Hematopoietic multipotent progenitor cell (in vitro differentiated cells): ENCODE measurements around the gene OBSCN. TPM values are rescaled to one million over a fixed set of nuclear protein-coding genes. Genes with fewer than 3 reads are reported as not detected.

Experiments used
- DNase-seq, 3 donors: peaks; one replicate each; pipeline ENCODE4 v3.0.0-alpha.2; 2011 to 2015; ENCODE audit warnings: low read depth in 2 of 3, low spot score in 2 of 3
- total RNA-seq: library from RNA; depleted of rRNA; stranded (reverse); fragments of >200 nt; gene quantifications from one replicate; pipeline ENCODE4 v1.2.3, GENCODE V29; 2012

The OBSCN gene
- total RNA-seq, 1 donor, result 85.9 TPM

- no peak for DNase-seq
Observed at GRCh38 chr1:228283476-228284147, 75.8 kb downstream of the OBSCN start.

GRCh38 chr1:228284148-228284495, 76.3 kb downstream of the OBSCN start:
- DNase-seq, result no peak

- no peak for DNase-seq
Observed at GRCh38 chr1:228284521-228284920, 76.7 kb downstream of the OBSCN start.

DNA sequence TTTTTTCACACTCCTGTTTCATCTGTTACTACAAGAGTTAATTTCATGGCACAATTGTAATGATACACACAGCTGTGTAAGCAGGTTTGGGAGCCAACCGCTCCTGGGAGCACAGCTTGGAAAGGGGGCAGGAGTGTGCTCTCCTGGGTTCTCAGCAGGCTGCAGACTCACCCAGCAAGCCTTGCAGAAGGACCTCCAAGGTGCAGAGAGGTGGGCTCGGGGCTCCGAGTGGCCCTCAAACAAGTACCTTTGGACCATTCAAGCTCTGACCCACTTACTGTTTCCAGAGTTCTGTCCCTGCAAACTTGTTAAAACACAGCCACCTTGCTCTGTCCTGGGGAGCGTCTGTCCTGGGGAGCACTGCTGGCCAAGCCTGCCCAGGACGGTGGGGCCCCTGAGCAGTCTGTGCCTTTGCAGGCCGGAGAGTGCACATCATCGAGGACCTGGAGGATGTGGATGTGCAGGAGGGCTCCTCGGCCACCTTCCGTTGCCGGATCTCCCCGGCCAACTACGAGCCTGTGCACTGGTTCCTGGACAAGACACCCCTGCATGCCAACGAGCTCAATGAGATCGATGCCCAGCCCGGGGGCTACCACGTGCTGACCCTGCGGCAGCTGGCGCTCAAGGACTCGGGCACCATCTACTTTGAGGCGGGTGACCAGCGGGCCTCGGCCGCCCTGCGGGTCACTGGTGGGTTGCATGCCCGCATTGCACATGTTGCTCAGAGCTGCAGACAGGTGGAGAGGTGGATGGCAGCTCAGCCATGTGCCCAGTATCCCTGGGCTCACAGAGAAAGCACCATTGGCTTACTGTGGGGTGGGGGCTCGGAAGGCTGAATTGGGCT, 78.0 kb downstream of the OBSCN start:
- DNase-seq, result no peak

DNA sequence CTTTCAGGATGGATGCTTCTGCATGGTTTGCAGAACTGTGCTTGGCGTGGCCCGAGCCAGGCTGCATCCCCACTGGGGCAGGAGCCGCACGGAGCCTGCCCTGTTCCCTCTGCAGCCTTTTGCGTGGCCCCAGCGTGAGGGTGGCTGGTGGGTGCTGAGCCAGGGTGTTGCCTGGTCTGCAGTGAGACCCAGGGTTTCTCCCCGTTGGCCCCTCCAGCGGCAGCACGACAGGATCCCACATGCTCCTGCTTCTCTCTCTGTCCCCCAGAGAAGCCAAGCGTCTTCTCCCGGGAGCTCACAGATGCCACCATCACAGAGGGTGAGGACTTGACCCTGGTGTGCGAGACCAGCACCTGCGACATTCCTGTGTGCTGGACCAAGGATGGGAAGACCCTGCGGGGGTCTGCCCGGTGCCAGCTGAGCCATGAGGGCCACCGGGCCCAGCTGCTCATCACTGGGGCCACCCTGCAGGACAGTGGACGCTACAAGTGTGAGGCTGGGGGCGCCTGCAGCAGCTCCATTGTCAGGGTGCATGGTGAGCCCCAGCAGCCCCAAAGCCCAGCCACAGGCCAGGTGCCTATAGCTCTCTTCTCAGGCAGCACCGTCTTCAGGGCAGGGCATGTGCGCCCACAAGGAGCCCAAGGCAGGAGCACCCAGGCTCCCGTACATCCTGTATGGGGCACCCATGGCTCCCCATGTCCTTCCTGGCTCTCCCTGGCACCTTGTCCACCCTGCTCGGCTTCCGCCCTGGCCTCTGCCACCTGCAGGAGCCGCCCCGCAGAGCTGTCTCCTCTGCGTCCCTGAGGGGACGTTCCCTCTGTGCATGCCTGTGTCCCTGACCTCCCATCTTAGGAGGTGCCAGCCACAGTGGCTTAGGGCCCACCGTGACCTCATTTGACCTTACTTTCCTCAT, 78.9 kb downstream of the OBSCN start:
- DNase-seq, result no peak

DNA sequence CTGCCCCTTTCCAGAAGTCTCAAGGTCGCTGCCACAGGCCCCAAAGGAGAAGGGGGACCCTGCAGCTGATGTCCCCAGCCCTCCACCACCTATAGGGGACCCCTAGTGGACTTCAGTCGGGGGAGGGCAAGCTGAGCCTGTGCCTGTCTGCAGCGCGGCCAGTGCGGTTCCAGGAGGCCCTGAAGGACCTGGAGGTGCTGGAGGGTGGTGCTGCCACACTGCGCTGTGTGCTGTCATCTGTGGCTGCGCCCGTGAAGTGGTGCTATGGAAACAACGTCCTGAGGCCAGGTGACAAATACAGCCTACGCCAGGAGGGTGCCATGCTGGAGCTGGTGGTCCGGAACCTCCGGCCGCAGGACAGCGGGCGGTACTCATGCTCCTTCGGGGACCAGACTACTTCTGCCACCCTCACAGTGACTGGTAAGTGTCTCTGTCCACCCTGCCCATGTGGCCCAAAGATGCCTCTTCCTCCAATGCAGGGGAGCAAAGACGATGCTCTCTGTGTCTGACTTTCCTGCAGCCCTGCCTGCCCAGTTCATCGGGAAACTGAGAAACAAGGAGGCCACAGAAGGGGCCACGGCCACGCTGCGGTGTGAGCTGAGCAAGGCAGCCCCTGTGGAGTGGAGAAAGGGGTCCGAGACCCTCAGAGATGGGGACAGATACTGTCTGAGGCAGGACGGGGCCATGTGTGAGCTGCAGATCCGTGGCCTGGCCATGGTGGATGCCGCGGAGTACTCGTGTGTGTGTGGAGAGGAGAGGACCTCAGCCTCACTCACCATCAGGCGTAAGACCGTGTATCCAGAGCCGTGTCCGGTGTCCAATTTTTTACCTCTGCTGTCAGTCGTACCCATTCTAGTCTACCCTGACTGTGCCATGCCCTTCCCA, 79.9 kb downstream of the OBSCN start:
- no peak for DNase-seq

DNA sequence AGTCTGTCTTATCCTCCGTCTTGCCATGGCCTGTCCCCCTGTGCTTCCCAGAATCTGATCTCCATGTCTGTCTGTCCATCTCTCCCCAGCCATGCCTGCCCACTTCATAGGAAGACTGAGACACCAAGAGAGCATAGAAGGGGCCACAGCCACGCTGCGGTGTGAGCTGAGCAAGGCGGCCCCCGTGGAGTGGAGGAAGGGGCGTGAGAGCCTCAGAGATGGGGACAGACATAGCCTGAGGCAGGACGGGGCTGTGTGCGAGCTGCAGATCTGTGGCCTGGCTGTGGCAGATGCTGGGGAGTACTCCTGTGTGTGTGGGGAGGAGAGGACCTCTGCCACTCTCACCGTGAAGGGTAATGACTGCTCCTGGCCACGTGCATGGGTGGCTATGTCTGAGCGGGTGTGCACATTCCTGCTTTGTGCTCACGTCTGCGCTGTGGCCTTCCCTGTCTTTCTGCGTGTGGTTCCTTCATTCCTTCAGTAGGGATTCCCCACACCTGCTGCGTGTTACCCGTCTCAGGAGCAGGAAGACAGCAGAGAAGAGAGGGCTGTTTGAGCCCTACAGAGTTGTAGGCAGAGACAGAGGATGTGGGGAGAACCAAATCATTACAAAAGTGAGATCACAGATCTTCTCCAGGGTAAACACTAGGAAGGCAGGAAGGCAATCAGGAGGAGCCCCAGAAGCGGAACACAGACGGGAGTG, 80.8 kb downstream of the OBSCN start:
- no peak for DNase-seq

DNA sequence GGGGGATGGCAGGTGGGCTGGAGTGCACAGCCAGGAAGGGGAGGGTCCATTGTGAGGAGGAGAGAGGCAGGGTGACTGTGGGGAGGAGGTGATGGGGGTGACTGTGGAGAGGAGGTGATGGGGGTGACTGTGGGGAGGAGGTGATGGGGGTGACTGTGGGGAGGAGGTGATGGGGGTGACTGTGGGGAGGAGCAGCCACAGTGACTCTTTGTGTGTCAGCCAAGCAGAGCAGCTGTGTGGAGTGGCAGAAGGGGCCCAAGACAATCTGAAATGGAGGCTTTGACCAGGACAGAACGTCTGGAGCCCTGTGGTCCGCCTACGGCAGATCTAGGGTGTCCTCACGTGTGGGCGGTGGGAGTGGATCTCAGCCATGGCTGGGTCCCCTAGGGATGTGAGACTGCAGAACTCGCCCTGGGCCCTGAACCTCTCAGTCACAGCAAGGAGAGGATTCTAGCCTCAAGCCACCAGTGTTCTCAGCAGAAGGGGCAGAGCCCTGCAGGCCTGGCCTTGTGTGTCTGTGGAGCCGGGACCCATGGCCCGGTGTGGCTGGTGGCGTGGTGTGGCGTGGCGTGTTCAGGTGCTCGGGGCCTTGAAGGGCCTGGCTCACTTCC, 81.5 kb downstream of the OBSCN start:
- DNase-seq, result no peak

DNA sequence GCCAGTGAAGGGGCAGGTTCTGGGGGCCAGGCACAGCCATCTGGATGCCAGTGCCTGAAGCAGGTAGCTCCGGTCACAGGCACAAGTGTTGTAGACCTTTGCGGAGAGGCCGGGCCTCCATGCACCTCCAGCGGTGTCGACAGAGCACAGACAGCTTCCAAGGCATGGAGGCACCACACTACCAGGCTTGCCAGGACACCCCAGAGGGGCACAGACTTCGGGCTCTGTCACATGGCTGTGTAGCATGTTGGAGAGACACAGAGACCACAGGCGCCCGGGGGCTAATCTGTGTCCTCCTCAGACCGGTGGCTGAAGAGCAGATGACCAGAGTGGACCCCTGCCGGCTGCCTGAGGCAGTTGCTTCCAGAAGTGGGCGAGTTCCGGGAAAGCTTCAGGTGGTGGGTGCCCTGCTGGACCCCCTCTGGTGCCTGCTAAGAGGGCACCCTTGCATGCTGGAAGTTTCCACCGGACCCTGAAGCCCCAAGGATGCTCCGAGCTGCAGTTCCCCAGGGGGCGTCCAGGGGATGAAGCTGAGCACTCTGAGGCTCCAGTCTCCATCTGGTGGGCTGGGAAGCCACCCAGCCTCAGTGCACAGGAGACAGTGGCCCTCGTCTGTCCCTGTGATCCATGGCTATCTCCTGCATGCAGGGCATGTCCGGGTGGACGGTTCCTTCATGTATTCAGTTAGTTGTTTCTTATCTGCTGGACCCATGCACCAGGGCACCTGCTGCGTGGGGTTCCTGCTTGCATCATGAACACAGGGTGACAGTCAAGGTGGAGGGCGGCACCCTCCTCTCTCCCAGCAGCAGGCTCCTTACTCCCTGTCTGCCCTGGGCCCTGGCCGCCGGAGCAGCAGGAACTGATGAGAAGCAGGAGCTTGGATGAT, 82.4 kb downstream of the OBSCN start:
- DNase-seq, result no peak

DNA sequence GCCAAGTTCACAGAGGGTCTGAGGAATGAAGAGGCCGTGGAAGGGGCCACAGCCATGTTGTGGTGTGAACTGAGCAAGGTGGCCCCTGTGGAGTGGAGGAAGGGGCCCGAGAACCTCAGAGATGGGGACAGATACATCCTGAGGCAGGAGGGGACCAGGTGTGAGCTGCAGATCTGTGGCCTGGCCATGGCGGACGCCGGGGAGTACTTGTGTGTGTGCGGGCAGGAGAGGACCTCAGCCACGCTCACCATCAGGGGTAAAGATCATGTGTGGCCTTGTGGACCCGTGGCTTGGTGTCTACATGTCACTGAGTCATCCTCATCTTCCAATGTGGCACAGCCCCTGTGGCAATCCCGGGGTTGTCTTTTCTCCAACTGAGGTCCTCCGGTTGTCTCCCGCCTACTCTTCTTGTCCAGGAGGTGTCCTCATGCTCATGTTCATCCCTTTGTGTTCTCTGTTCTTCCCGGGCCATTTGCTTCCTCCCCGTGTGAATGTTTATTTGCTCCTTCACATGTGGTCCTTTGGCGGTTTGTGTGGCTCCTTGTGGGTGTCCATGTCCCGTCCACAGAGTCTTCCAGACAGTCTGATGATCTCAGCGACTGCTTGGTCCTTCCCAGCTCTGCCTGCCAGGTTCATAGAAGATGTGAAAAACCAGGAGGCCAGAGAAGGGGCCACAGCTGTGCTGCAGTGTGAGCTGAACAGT, 84.2 kb downstream of the OBSCN start:
- DNase-seq, result no peak

GRCh38 chr1:228292609-228292911, 84.7 kb downstream of the OBSCN start:
- no peak for DNase-seq

- DNase-seq, result no peak
Observed at GRCh38 chr1:228293393-228293792, 85.5 kb downstream of the OBSCN start.

- no peak for DNase-seq
Observed at GRCh38 chr1:228293816-228294500, 86.1 kb downstream of the OBSCN start.

DNA sequence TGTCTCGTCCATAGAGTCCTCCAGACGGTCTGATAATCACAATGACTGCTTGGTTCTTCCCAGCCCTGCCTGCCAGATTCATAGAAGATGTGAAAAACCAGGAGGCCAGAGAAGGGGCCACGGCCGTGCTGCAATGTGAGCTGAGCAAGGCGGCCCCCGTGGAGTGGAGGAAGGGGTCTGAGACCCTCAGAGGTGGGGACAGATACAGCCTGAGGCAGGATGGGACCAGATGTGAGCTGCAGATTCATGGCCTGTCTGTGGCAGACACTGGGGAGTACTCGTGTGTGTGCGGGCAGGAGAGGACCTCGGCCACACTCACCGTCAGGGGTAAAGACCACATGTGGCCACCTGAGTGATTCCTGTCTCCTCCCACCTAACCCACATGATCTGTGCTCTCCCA, 86.9 kb downstream of the OBSCN start:
- no peak for DNase-seq

DNA sequence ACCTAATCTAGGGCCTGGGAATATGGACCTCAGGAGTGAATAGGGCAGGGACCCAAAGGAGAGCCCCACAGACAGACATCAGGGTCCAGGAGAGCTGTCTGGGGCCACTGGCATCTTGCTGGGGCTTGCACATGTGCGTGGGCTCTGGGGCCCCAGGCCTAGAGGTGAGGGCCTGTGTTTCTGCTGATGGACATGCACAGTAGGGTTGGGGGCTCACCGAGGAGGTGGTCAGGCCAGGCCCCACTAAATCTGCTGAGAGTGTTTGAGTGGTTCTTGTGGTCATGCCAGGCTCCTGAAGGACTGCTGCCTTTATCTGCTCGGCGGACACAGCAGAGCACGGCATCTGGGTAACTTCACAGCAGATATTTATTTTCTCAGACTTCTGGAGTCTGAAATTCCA, 87.4 kb downstream of the OBSCN start:
- DNase-seq, result no peak

DNA sequence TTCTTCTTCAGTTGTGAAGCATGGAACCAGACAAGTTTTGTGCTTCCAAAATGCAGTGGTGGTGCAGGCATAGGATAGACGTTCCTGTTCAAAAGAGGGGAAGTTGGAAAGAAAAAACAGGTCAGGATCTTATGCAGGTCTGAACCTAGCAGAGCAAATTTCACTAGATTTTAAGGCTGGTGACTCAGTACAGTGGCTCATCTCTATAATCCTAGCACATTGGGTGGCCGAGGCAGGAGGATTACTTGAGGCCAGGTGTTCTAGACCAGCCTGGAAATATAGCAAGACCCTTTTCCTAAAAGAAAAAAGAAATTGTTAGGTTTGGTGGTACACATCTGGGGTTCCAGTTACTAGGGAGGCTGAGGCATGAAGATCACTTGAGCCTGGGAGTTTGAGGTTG, 88.1 kb downstream of the OBSCN start:
- no peak for DNase-seq

DNA sequence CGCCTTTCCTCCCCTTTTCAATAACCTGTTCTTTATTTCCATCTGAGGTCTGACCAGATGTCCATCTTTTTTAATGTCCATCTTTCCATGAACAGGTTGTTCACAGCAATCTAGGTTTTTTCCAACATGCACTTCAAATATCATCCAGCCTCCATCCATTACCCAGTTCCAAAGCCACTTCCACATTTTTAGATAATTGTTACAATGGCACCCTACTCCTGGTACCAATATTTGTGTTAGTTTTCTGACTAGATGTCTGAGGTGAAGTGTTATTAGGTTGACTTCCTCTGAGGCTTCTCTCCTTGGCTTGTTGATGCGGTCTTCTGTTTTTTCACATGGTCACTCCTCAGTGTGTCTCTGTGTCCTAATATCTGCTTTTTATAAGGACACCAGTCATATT, 89.4 kb downstream of the OBSCN start:
- DNase-seq, result no peak
